GM21515 (cell line): ENCODE measurements around the gene CACNA2D3.

Source experiments
- ATAC-seq: cut with Tn5 transposase; IDR thresholded peaks from one replicate; pipeline ENCODE4 v1.9.1; 2021; ENCODE audit not compliant: unreplicated experiment

The CACNA2D3 gene

GRCh38 chr3:54324103-54324502 is 201.8 kb downstream of the CACNA2D3 start:
- no peak for ATAC-seq

DNA sequence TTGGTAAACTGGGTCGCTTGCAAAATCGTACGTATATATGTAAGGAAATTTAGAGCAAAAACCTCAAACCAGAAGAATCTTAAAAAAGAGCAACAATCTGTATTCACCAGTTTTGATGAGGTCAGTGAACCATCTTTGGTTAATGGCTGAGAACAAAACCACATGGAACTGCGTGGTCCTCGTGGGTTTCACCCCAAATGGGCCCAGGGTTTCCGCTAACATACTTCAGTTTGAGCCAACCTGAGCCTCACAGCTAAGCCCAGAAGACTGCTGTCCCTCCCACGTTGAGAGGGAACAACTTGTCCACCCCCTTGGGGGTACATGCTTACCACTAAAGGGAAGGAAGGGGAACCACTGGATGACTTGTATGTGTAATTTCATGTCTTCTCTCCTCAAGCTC is 204.6 kb downstream of the CACNA2D3 start:
- no peak for ATAC-seq

DNA sequence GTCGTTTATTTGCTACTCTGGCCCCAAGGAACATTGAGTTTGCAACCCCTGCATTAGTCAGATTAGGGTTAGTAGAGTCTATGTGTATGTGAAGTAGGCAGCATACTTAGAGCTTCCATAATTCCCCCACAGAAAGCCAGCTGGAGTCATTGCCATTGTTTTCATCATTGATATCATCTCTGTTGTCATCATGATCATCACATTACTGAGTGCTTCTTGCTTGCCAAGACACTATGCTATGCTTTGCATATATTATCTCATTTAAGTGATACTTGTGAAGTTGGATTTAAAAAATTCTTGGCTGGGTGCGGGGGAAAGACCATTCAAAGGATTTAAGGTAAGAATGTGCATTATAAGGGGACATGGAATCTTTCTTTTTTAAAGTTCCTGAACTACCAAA is 209.0 kb downstream of the CACNA2D3 start:
- no peak for ATAC-seq

- ATAC-seq = no peak
Observed at GRCh38 chr3:54337846-54338245, 215.5 kb downstream of the CACNA2D3 start.

DNA sequence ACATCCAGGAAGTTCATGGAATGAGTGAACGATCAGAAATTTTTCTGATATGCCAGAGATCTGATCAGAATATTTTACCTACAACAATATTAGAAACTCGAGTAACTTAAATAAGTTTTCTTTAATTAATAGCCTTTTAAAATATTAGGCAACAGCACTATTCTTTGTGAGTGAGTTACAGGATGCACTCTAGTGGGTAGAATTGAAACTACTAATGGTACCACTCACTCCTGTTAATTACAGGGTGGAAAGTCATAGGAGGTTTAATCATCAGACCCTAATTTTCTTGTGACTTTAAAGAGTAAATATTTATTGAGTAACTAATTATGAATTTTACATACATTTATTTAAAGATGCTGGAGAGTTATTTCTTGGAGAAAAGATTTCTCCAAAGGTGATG is 217.3 kb downstream of the CACNA2D3 start:
- ATAC-seq = no peak

DNA sequence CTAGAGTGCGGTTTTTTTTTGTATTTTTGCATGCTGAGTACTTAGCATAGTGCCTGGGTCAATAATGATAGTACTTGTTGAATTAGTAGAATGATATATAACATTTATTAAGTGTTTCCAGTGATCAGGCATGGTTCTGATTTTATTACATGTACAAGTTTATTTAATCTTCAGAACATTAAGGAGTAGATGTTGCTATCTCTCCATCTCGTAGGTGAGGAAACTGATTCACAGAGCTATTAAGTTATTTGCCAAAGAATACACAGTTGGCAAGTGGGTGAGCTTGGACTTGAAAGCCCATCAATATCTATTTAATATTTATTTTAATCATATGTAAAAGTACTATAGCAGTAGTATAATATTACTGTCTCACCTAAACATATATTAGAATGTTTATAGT is 219.5 kb downstream of the CACNA2D3 start:
- ATAC-seq = no peak

DNA sequence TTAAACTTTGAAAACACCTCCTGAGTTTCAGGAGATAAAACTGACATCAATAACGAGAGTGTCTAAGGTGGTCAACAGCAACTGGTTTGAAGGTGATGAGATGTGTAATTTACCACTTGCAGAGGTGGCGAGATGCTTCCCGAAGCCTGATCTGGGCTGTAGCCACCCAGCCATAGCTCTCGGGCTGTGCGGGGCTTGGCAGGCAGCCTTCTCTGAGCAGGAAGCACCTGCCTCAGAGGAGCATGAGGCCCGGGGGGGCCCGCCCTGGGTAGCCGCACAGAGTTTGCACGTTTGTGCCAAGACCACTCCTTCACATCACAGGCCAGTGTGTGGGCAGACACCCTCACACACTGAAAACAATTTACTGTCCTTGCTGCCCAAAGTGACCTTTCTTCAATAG is 220.3 kb downstream of the CACNA2D3 start:
- ATAC-seq = no peak

GRCh38 chr3:54343495-54343894 is 221.1 kb downstream of the CACNA2D3 start:
- no peak for ATAC-seq

DNA sequence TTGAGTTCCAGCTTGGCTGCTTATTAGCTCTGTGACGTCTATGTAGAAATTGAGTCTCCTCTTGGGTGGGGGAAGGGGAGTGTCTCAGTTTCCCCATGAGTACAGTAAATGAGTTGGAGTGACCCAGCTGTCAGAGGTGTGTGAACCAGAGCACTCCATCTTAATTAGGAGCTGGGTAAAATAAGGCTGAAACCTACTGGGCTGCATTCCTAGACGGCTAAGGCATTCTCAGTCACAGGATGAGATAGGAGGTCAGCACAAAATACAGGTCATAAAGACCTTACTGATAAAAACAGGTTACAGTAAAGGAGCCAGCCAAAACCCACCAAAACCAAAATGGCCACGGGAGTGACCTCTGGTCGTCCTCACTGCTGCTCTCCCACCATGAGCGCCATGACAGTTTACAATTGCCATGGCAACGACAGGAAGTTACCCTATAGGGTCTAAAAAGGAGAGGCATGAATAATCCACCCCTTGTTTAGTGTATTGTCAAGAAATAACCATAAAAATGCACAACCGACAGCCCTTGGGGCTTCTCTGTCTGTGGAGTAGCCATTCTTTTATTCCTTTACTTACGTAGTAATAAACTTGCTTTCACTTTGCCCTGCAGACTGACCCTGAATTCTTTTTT is 222.4 kb downstream of the CACNA2D3 start:
- ATAC-seq = no peak

DNA sequence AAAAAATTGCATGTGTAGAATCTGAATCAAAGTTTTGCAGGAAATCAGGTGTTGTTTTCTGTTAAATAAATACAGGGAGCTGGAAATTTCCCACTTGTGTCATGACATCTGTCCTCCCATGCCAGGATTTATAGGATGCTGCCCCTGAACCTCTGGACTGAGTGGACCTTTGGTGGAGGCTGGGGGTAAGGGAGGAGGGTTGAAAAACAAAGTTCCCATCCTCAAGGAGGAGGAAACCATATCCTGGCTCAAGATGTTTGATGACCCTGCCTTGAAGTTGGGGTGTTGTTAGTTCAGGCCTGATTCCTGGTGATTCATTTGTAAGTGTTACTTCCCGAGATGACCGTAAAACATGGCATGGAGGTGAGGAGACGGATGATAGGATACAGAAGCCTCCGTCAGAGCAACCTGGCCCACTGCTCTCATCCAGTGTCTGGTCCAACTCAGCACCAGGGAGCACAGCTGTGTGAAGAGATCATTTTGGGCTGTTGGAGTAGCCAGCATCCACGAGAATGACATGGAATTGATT is 223.6 kb downstream of the CACNA2D3 start:
- no peak for ATAC-seq

GRCh38 chr3:54347060-54347459 is 224.7 kb downstream of the CACNA2D3 start:
- no peak for ATAC-seq

DNA sequence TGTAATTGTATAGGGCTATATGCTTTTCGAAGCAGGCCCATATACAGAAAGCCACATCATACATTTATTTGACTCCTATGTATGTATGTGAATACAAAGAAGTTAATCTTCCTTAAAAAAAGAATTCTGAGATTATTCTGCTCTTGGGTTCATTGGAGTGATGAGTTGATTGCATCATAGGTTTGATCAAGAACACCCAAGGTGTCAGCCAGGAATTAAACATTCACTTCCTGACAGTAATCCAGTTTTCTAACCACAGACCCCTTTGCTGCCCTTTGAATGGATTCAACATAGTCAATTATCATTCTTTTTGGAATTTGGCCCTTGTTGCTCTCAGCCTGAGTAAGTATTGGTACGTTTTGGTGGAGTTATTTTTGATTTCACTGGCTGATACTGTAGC is 225.6 kb downstream of the CACNA2D3 start:
- no peak for ATAC-seq

GRCh38 chr3:54349231-54349652 is 226.9 kb downstream of the CACNA2D3 start:
- no peak for ATAC-seq

- no peak for ATAC-seq
Observed at GRCh38 chr3:54349691-54350090, 227.3 kb downstream of the CACNA2D3 start.

DNA sequence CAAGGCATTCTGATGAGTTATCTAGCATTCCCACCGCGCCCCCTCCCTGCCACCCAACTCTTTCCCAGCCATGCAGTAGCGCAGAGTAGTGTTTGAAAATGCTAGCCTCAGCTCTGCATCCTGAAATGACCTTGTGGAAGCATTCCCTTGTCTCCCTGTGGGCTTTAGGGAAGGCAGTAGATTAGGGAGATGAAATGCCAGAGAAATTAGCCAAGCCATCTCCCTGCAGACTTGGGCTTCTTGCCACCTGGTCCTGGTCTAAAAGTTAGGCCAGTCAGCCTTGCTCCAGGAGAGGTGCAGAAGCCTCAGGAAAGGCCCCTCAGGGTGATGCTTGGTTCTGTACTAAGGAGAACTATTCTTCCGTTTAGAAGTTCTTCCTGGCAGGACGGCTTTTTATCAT is 231.2 kb downstream of the CACNA2D3 start:
- ATAC-seq = no peak

DNA sequence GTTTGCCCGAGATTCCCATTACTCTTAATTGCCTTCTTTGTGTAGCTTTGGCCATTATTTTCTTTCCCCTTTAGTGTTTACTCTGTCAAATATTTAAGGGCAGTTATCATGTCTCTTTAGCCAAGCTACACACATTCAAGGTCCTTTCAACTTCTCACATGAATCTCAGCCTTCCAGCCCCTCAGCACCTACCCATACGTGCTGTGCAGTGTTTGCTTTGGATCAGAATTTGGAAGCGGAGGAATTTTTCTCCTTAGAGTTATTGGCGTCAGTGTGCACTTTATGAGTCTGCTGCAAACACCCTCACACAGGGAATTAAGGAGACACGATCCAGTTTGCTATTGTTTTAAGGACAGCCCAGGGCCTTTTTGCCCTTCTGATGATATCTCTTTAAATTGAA is 231.6 kb downstream of the CACNA2D3 start:
- no peak for ATAC-seq

- ATAC-seq = no peak
Observed at GRCh38 chr3:54355800-54356199, 233.4 kb downstream of the CACNA2D3 start.

DNA sequence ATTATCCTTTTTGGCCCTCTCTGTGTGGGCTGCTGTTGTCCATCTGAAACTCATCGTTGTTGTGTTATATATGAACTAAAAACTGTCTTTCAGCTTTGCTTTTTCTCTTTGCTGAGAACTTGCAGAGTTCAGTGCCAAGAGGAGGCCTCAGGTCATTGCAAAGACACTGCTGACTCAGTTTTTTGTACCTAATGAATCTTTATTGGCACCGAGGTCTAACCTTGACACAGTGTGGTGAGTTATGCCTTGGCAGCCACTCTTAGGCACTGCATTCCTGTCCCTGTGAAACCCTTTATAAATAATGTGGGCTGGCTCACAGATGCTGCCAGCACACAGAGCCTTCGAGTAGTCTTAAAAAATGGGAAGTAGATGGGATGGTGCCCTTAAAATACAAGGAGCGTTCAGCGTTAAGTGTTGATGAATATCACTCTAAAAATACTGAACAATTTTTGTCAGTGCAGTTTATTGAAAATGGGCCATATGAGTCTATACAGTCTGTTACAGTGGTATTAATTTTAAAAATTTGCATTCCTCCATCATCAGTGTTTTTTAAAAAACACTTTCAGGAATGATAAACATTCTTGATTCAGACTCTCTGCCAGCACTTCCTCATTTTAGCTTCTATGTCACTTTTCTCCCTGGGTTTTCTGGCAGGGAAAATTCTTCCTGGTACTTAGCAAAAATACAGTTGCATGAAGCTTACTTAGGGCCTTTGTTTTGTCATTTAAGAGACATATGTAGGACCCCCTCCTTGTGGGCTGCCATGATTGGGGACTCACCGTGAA is 234.1 kb downstream of the CACNA2D3 start:
- ATAC-seq = no peak

DNA sequence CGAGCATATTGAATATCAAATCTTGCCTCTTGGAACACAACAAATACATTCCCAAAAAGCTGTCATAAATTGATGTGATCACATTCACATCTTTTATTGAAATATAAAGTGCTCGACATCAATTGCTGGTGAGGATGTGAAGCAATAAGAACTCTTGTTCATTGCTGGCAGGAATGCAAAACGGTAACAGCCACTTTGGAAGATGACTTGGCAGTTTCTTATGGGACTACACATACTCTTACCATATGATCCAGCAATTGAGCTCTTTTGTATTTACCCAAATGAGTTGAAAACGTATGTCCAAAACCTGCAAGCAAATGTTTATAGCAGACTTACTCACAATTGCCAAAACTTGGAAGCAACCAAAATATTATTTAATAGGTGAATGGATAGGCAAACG is 234.9 kb downstream of the CACNA2D3 start:
- no peak for ATAC-seq

GRCh38 chr3:54358316-54358715 is 236.0 kb downstream of the CACNA2D3 start:
- ATAC-seq = no peak

- ATAC-seq = no peak
Observed at GRCh38 chr3:54358969-54359694, 236.8 kb downstream of the CACNA2D3 start.

DNA sequence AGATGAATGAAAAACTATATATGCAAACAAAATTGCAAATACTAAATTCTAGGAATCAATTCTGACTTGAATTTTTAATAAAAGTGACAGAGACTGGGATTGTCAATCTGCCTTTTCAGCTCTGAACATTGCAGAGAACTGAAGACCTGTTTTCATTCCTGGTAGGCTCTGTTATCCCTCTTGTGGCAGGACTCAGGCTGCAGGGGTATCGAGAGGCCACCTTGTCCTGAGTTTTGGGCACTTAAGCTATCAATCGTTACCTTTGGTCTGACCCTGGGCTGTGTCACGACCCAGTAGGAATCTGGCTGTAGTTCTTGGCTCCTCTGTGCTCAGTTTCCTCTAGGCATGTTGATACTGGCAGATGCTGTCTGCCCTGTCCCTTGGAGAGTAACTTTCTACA is 238.0 kb downstream of the CACNA2D3 start:
- ATAC-seq = no peak
